ENCODE results near the gene YAP1.

YAP1 gene

GRCh38 chr11:102184269-102184987 is 74.2 kb downstream of the YAP1 start:
- no peak for DNase-seq
- H3K4me3 ChIP-seq, result no peak overlapping the region
- H3K27me3 ChIP-seq, result no peaks in the 10 kb centered on the region
- H3K36me3 ChIP-seq, result peaks cover 0 to 4% (median 0%) of the 10 kb centered on the region in 3 donors
- peaks cover 0 to 70% (median 14%) of the 10 kb centered on the region in 4 donors for H3K4me1 ChIP-seq
- peak overlapping the region; percentile 39 to 42 for H3K27ac ChIP-seq
- TF ChIP-seq, protein P1, sequence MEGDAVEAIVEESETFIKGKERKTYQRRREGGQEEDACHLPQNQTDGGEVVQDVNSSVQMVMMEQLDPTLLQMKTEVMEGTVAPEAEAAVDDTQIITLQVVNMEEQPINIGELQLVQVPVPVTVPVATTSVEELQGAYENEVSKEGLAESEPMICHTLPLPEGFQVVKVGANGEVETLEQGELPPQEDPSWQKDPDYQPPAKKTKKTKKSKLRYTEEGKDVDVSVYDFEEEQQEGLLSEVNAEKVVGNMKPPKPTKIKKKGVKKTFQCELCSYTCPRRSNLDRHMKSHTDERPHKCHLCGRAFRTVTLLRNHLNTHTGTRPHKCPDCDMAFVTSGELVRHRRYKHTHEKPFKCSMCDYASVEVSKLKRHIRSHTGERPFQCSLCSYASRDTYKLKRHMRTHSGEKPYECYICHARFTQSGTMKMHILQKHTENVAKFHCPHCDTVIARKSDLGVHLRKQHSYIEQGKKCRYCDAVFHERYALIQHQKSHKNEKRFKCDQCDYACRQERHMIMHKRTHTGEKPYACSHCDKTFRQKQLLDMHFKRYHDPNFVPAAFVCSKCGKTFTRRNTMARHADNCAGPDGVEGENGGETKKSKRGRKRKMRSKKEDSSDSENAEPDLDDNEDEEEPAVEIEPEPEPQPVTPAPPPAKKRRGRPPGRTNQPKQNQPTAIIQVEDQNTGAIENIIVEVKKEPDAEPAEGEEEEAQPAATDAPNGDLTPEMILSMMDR (IDR thresholded peaks at IDR 0.05), result no peak
- H3K9me3 ChIP-seq, result no peaks in the 10 kb centered on the region
- intact Hi-C loops (cut with DNase I; ENCODE audit: low total_unique reads), result no loop called here

DNA sequence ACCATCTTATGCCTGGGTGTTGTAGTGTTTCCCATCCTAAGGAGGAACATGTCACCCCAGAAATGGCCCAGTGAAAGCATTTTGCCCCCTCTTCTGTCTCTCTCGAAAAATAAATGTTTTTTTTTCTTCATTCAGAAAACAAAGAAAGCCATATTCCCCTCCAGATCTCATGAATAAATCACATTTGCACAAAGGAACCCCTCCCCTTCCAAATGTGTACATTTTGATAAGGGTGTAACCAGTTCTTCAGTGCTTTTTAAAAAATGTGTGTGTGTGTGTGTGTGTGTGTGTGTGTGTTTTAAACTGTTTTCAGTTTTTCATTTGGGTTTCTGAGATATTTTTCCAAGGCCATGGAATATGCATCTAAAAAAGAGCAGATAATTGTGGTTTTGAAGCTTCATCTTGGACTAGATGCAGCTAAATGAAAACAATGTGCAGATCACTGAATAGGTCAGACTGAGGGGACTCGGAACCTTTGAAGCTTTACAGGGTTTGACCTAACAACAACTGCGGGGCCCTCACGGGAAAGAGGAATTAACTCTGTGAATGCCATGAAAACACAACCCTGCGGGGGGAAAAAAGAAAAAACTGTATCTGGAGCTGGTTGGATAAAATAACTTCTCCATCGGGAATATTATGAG is 76.4 kb downstream of the YAP1 start:
- no peak for DNase-seq
- H3K36me3 ChIP-seq, result no peaks in the 10 kb centered on the region
- no peaks in the 10 kb centered on the region for H3K9me3 ChIP-seq
- peak overlapping the region; percentile 33 to 60 for H3K27ac ChIP-seq
- H3K27me3 ChIP-seq, result no peaks in the 10 kb centered on the region
- H3K4me3 ChIP-seq, result no peak overlapping the region
- intact Hi-C loops (cut with DNase I; ENCODE audit: low total_unique reads), result no loop called here
- peaks cover 0 to 76% (median 15%) of the 10 kb centered on the region in 4 donors for H3K4me1 ChIP-seq
- TF ChIP-seq, protein P1 (IDR thresholded peaks at IDR 0.05), result no peak

- H3K9me3 ChIP-seq, result no peaks in the 10 kb centered on the region
- H3K4me3 ChIP-seq, result no peak overlapping the region
- DNase-seq, result no peak
- intact Hi-C loops (cut with DNase I; ENCODE audit: low total_unique reads), result no loop called here
- peak overlapping the region; percentile 33 to 60 for H3K27ac ChIP-seq
- peaks cover 0 to 76% (median 17%) of the 10 kb centered on the region in 4 donors for H3K4me1 ChIP-seq
- no peaks in the 10 kb centered on the region for H3K36me3 ChIP-seq
- no peaks in the 10 kb centered on the region for H3K27me3 ChIP-seq
- TF ChIP-seq, protein P1 (IDR thresholded peaks at IDR 0.05), result no peak
Measured at GRCh38 chr11:102187416-102188151, 77.3 kb downstream of the YAP1 start.

DNA sequence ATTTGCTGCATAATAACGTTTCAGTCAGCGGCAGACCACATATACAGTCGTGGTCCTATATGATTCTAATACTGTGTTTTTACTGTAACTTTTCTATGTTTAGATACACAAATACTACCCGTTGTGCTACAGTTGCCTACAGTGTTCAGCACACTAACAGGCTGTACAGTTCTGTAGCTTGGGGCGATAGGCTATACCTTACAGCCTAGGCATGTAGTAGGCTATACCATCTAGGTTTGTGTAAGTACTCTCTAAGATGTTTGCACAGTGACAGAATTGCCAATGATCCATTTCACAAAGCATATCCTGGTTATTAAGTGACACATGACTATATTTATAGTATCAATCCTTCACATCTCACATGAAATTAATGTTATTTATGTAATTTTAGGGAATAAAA is 78.2 kb downstream of the YAP1 start:
- TF ChIP-seq, protein P1 (IDR thresholded peaks at IDR 0.05), result no peak
- H3K27me3 ChIP-seq, result no peaks in the 10 kb centered on the region
- no peaks in the 10 kb centered on the region for H3K36me3 ChIP-seq
- no peaks in the 10 kb centered on the region for H3K9me3 ChIP-seq
- no peak for DNase-seq
- intact Hi-C loops (cut with DNase I; ENCODE audit: low total_unique reads), result no loop called here
- peak overlapping the region; percentile 0 to 60 for H3K27ac ChIP-seq
- H3K4me1 ChIP-seq, result peaks cover 0 to 78% (median 17%) of the 10 kb centered on the region in 4 donors
- H3K4me3 ChIP-seq, result no peak overlapping the region

DNA sequence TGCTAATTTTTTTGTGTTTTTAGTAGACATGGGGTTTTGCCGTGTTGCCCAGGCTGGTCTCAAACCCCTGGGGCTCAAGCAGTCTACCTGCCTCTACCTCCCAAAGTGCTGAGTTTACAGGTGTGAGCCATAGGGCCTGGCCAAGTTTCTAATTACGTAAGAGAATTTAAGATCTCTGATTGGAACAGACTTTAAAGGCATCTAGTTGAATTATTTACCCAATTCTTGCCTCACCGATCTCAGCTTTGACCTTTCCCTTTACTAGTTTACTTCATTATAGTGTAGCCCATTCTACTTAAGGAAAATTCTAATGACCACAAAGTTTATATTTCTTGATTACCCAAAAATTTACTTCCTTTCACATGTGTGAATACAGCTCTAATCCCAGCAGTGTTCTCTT is 81.6 kb downstream of the YAP1 start:
- Histone ChIP-seq H3K4me3 (no peak overlapping the region), H3K9me3 (no peaks in the 10 kb centered on the region), H3K36me3 (no peaks in the 10 kb centered on the region), H3K27ac (no peak overlapping the region), H3K27me3 (no peaks in the 10 kb centered on the region), H3K4me1 (peaks cover 0 to 82% (median 18%) of the 10 kb centered on the region in 4 donors)
- TF ChIP-seq, protein P1 (IDR thresholded peaks at IDR 0.05), result no peak
- no peak for DNase-seq
- intact Hi-C loops (cut with DNase I; ENCODE audit: low total_unique reads), result no loop called here
